AG04449 (cell line): ENCODE measurements around the gene DNAL4.

Experiments used
- CTCF ChIA-PET: fragments of 350-600 bp; formaldehyde crosslinking; extraction: SDS; loops from one replicate; lab custom pipeline; 2021; ENCODE audit warnings: antibody characterized with exemption; lab: Yijun Ruan, JAX
- POLR2A ChIA-PET: fragments of 400-600, 350-600 bp; formaldehyde crosslinking; extraction: SDS; loops from one replicate; lab custom pipeline; 2020; ENCODE audit warnings: antibody characterized with exemption, inconsistent platforms; lab: Yijun Ruan, JAX
- DNase-seq: peaks from one replicate; pipeline ENCODE4 v3.0.0-alpha.2; 2010; ENCODE audit warnings: low read depth, low spot score
- H3K4me3 ChIP-seq: 2 replicates; pipeline ENCODE4 v1.5.1; 2011; ENCODE audit warnings: low read depth, mild to moderate bottlenecking, control low read depth, low read length
- CTCF ChIP-seq: IDR thresholded peaks from one replicate; pipeline ENCODE4 v1.5.1; 2011; ENCODE audit warnings: mild to moderate bottlenecking, moderate library complexity, low read length, control low read depth, inconsistent platforms; ENCODE audit not compliant: insufficient read depth; ENCODE audit errors: missing control alignments

Gene DNAL4

GRCh38 chr22:38833061-38833460 is 39.1 kb upstream of the DNAL4 start:
- ChIA-PET POLR2A (no interaction called here), CTCF (no interaction called here)
- no peak for DNase-seq
- H3K4me3 ChIP-seq: no peak overlapping the region
- no peak for TF ChIP-seq CTCF

- no peak for DNase-seq
- TF ChIP-seq CTCF: no peak
- no peak overlapping the region for H3K4me3 ChIP-seq
- POLR2A ChIA-PET: no interaction called here
- CTCF ChIA-PET: interaction anchor here (1.1 kb wide), 1 partner anchor 64 kb away, joined by 3 read pairs; no protein-coding TSS in a partner anchor
Observed at GRCh38 chr22:38832005-38832978, 38.3 kb upstream of the DNAL4 start.

GRCh38 chr22:38831166-38831945 is 37.4 kb upstream of the DNAL4 start:
- no peak for TF ChIP-seq CTCF
- POLR2A ChIA-PET: no interaction called here
- CTCF ChIA-PET: interaction anchor here (1.1 kb wide), 1 partner anchor 63 kb away, joined by 3 read pairs; no protein-coding TSS in a partner anchor
- H3K4me3 ChIP-seq: no peak overlapping the region
- no peak for DNase-seq

- DNase-seq: no peak
- CTCF ChIA-PET: no interaction called here
- H3K4me3 ChIP-seq: no peak overlapping the region
- POLR2A ChIA-PET: no interaction called here
- TF ChIP-seq CTCF: no peak
Observed at GRCh38 chr22:38830845-38831108, 36.8 kb upstream of the DNAL4 start.

- ChIA-PET CTCF (interaction anchor here (1.0 kb wide), 1 partner anchor 61 kb away, joined by 4 read pairs; no protein-coding TSS in a partner anchor), POLR2A (no interaction called here)
- no peak for TF ChIP-seq CTCF
- no peak for DNase-seq
- H3K4me3 ChIP-seq: no peak overlapping the region
Observed at GRCh38 chr22:38830026-38830844, 36.3 kb upstream of the DNAL4 start.

GRCh38 chr22:38829485-38829884 is 35.5 kb upstream of the DNAL4 start:
- ChIA-PET CTCF (interaction anchor here (1.0 to 1.7 kb wide), 2 partner anchors 40 to 60 kb away, joined by 4 to 8 read pairs; no protein-coding TSS in a partner anchor), POLR2A (no interaction called here)
- no peak for DNase-seq

More at GRCh38 chr22:38829485-38829884, 35.5 kb upstream of the DNAL4 start:
- no peak overlapping the region for H3K4me3 ChIP-seq
- no peak for TF ChIP-seq CTCF
